HEK293 (cell line): Measurements from ENCODE around the gene SERTAD1.

Source experiments
- BCL6B ChIP-seq: fragments of 450-650 bp; formaldehyde crosslinking; IDR thresholded peaks from 2 replicates; pipeline ENCODE4 v1.5.1; 2017; ENCODE audit warnings: missing biosample characterization, missing genetic modification characterization
- KLF9 ChIP-seq: fragments of 450-650 bp; formaldehyde crosslinking; IDR thresholded peaks from 2 replicates; pipeline ENCODE4 v1.5.1; 2016; ENCODE audit warnings: missing biosample characterization, missing genetic modification characterization, low read depth
- MZF1 ChIP-seq: fragments of 450-650 bp; formaldehyde crosslinking; IDR thresholded peaks from 2 replicates; pipeline ENCODE4 v1.5.1; 2017; ENCODE audit warnings: missing biosample characterization, missing genetic modification characterization, borderline replicate concordance
- PRDM10 ChIP-seq: fragments of 450-650 bp; formaldehyde crosslinking; IDR thresholded peaks from 2 replicates; pipeline ENCODE4 v1.5.1; 2016; ENCODE audit warnings: missing biosample characterization, missing genetic modification characterization
- REPIN1 ChIP-seq: fragments of 450-650 bp; formaldehyde crosslinking; IDR thresholded peaks from 2 replicates; pipeline ENCODE4 v1.5.1; 2017; ENCODE audit warnings: missing biosample characterization, missing genetic modification characterization, low read depth
- REST ChIP-seq: fragments of 450-650 bp; formaldehyde crosslinking; IDR thresholded peaks from 2 replicates; pipeline ENCODE4 v1.5.1; 2016; ENCODE audit warnings: missing biosample characterization, missing genetic modification characterization
- ZBTB10 ChIP-seq: fragments of 450-650 bp; formaldehyde crosslinking; IDR thresholded peaks from 2 replicates; pipeline ENCODE4 v1.5.1; 2016; ENCODE audit warnings: missing biosample characterization, missing genetic modification characterization
- ZBTB44 ChIP-seq: fragments of 450-650 bp; IDR thresholded peaks from 2 replicates; pipeline ENCODE4 v1.5.1; 2018; ENCODE audit warnings: missing biosample characterization, mild to moderate bottlenecking, missing genetic modification characterization
- ZBTB6 ChIP-seq: fragments of 450-650 bp; formaldehyde crosslinking; IDR thresholded peaks from 2 replicates; pipeline ENCODE4 v1.5.1; 2017; ENCODE audit warnings: missing biosample characterization, missing genetic modification characterization
- ZNF169 ChIP-seq: fragments of 450-650 bp; formaldehyde crosslinking; IDR thresholded peaks from 2 replicates; pipeline ENCODE4 v1.5.1; 2016; ENCODE audit warnings: missing biosample characterization, missing genetic modification characterization
- ZNF184 ChIP-seq: fragments of 450-650 bp; IDR thresholded peaks from 2 replicates; pipeline ENCODE4 v1.5.1; 2018; ENCODE audit warnings: missing biosample characterization, mild to moderate bottlenecking, missing genetic modification characterization
- ZNF223 ChIP-seq: fragments of 450-650 bp; formaldehyde crosslinking; IDR thresholded peaks from 2 replicates; pipeline ENCODE4 v1.5.1; 2016; ENCODE audit warnings: missing biosample characterization, missing genetic modification characterization
- ZNF433 ChIP-seq: fragments of 450-650 bp; formaldehyde crosslinking; IDR thresholded peaks from 2 replicates; pipeline ENCODE4 v1.5.1; 2016; ENCODE audit warnings: missing biosample characterization, missing genetic modification characterization, low read depth
- ZNF449 ChIP-seq: fragments of 450-650 bp; formaldehyde crosslinking; IDR thresholded peaks from 2 replicates; pipeline ENCODE4 v1.5.1; 2017; ENCODE audit warnings: missing biosample characterization, mild to moderate bottlenecking, missing genetic modification characterization, moderate library complexity
- ZNF530 ChIP-seq: fragments of 450-650 bp; formaldehyde crosslinking; IDR thresholded peaks from 2 replicates; pipeline ENCODE4 v1.5.1; 2016; ENCODE audit warnings: low read depth, missing biosample characterization, missing genetic modification characterization
- ZNF560 ChIP-seq: fragments of 450-650 bp; formaldehyde crosslinking; IDR thresholded peaks from 2 replicates; pipeline ENCODE4 v1.5.1; 2017; ENCODE audit warnings: missing biosample characterization, missing genetic modification characterization, borderline replicate concordance
- ZNF596 ChIP-seq: fragments of 450-650 bp; IDR thresholded peaks from 2 replicates; pipeline ENCODE4 v1.5.0; 2018; ENCODE audit warnings: missing biosample characterization, mild to moderate bottlenecking, missing genetic modification characterization, moderate library complexity
- ZNF629 ChIP-seq: fragments of 450-650 bp; formaldehyde crosslinking; IDR thresholded peaks from 2 replicates; pipeline ENCODE4 v1.5.1; 2017; ENCODE audit warnings: missing biosample characterization, missing genetic modification characterization
- ZNF654 ChIP-seq: fragments of 450-650 bp; formaldehyde crosslinking; IDR thresholded peaks from 2 replicates; pipeline ENCODE4 v1.5.1; 2016; ENCODE audit warnings: low read depth, missing biosample characterization, missing genetic modification characterization
- ZNF670 ChIP-seq: fragments of 450-650 bp; formaldehyde crosslinking; IDR thresholded peaks from 2 replicates; pipeline ENCODE4 v1.5.1; 2016; ENCODE audit warnings: missing biosample characterization, missing genetic modification characterization, low read depth
- ZNF701 ChIP-seq: fragments of 450-650 bp; formaldehyde crosslinking; IDR thresholded peaks from 2 replicates; pipeline ENCODE4 v1.5.1; 2016; ENCODE audit warnings: missing biosample characterization, missing genetic modification characterization
- ZNF785 ChIP-seq: fragments of 450-650 bp; formaldehyde crosslinking; IDR thresholded peaks from 2 replicates; pipeline ENCODE4 v1.5.1; 2016; ENCODE audit warnings: missing biosample characterization, missing genetic modification characterization

Gene SERTAD1

GRCh38 chr19:40443131-40443999 lies 17.6 kb upstream of the SERTAD1 start (continued):
- peak; percentile 86 for TF ChIP-seq ZBTB44 (tag by site-specific recombination)
- peak; percentile 80 for TF ChIP-seq PRDM10 (tag by site-specific recombination)
- TF ChIP-seq ZNF560: no peak
- TF ChIP-seq ZNF596 (tag by site-specific recombination): no peak; the same call in 1 of the 2 replicates
- TF ChIP-seq ZNF785 (tag by site-specific recombination): no peak
- TF ChIP-seq ZNF449 (tag by site-specific recombination): peak; percentile 30; the same call in 1 of the 2 replicates
- no peak for TF ChIP-seq ZNF701 (tag by site-specific recombination)
- peak; percentile 77 for TF ChIP-seq ZBTB6
- peak; percentile 77; the same call in 1 of the 2 replicates for TF ChIP-seq ZNF223 (tag by site-specific recombination)
- TF ChIP-seq ZNF433 (tag by site-specific recombination): no peak
- no peak for TF ChIP-seq ZNF530 (tag by site-specific recombination)
- TF ChIP-seq REPIN1 (tag by site-specific recombination): peak; percentile 91
- peak; percentile 97 for TF ChIP-seq ZBTB10
- no peak for TF ChIP-seq BCL6B
- peak; percentile 97 for TF ChIP-seq KLF9
- peak; percentile 60 for TF ChIP-seq REST (tag by site-specific recombination)
- TF ChIP-seq ZNF184: peak; percentile 76; the same call in 1 of the 2 replicates
- no peak for TF ChIP-seq MZF1 (tag by site-specific recombination)
- TF ChIP-seq ZNF654: no peak
- TF ChIP-seq ZNF629 (tag by site-specific recombination): peak; percentile 89
- no peak for TF ChIP-seq ZNF670 (tag by site-specific recombination)
- TF ChIP-seq ZNF169 (tag by site-specific recombination): no peak
